CD8-positive, alpha-beta memory T cell (primary cell): ENCODE results near the gene FNDC3B. TPM values are rescaled to one million over a fixed set of nuclear protein-coding genes. Genes with fewer than 3 reads are reported as not detected.
A peak's percentile ranks its signal among the peaks of the same experiment; 100 is the strongest.

ENCODE experiments used
- CTCF ChIA-PET: fragments of 350-600 bp; sonication (Branson Sonifier 250); formaldehyde crosslinking; loops from one replicate; lab custom pipeline; 2021; ENCODE audit warnings: antibody characterized with exemption; lab: Charles Lee
- POLR2A ChIA-PET: fragments of 350-600 bp; sonication (Branson Sonifier 250); formaldehyde crosslinking; loops from one replicate; lab custom pipeline; 2021; ENCODE audit warnings: antibody characterized with exemption; lab: Charles Lee
- DNase-seq, 5 donors: peaks; one replicate each; pipeline versions ENCODE4 v3.0.0 to v3.0.0-alpha.2; 2020 to 2022; ENCODE audit warnings: mixed read lengths in 1 of 5
- H3K27ac ChIP-seq: one replicate; pipeline ENCODE4 v1.7.0; 2013; ENCODE audit warnings: low read depth, mild to moderate bottlenecking, low read length, moderate library complexity
- H3K27me3 ChIP-seq: 2 replicates; pipeline ENCODE4 v1.7.0; 2013; ENCODE audit warnings: low read length, mild to moderate bottlenecking; ENCODE audit not compliant: insufficient read depth, poor library complexity, severe bottlenecking
- H3K36me3 ChIP-seq: 2 replicates; pipeline ENCODE4 v1.7.0; 2013; ENCODE audit warnings: mild to moderate bottlenecking, low read length, moderate library complexity; ENCODE audit not compliant: insufficient read depth
- H3K4me1 ChIP-seq: 2 replicates; pipeline ENCODE4 v1.7.0; 2013; ENCODE audit warnings: mild to moderate bottlenecking, low read length, moderate library complexity; ENCODE audit not compliant: insufficient read depth
- H3K4me3 ChIP-seq: 2 replicates; pipeline ENCODE4 v1.7.0; 2013; ENCODE audit warnings: mild to moderate bottlenecking, low read length
- H3K9me3 ChIP-seq: 2 replicates; pipeline ENCODE4 v1.7.0; 2013; ENCODE audit warnings: mild to moderate bottlenecking, low read length
- H3K27ac Mint-ChIP-seq, 8 donors: one replicate each; pipeline ENCODE4 v1.8.0; 2020 to 2021; ENCODE audit warnings: mixed read lengths in 8 of 8, mild to moderate bottlenecking in 6 of 8, inconsistent platforms in 3 of 8, moderate library complexity in 3 of 8
- H3K27me3 Mint-ChIP-seq, 2 donors: one replicate each; pipeline ENCODE4 v1.8.0; 2020 to 2021; ENCODE audit warnings: mixed read lengths in 2 of 2, mild to moderate bottlenecking in 1 of 2, moderate library complexity in 1 of 2
- H3K36me3 Mint-ChIP-seq, 3 donors: one replicate each; pipeline ENCODE4 v1.8.0; 2020 to 2021; ENCODE audit warnings: mixed read lengths in 3 of 3, inconsistent platforms in 1 of 3, mild to moderate bottlenecking in 1 of 3
- H3K4me1 Mint-ChIP-seq, 3 donors: one replicate each; pipeline ENCODE4 v1.8.0; 2020 to 2021; ENCODE audit warnings: mixed read lengths in 3 of 3, inconsistent platforms in 1 of 3, mild to moderate bottlenecking in 1 of 3
- H3K4me3 Mint-ChIP-seq, 7 donors: one replicate each; pipeline ENCODE4 v1.8.0; 2020 to 2021; ENCODE audit warnings: mixed read lengths in 7 of 7, mild to moderate bottlenecking in 6 of 7, moderate library complexity in 4 of 7, inconsistent platforms in 2 of 7
- H3K9me3 Mint-ChIP-seq, 5 donors: one replicate each; pipeline ENCODE4 v1.8.0; 2020 to 2022; ENCODE audit warnings: mixed read lengths in 5 of 5, mild to moderate bottlenecking in 3 of 5, moderate library complexity in 2 of 5, inconsistent platforms in 1 of 5
- polyA plus RNA-seq: library from polyadenylated mRNA; unstranded; fragments of 300-500 nt; fragmentation: Illumina TruSeq; gene quantifications from one replicate; pipeline ENCODE4 v1.2.3, GENCODE V29; 2021
- total RNA-seq, 2 experiments: library from RNA; stranded (reverse); gene quantifications; one replicate each; pipeline ENCODE4 v1.2.3, GENCODE V29; 2021

The FNDC3B gene
- total and polyA plus RNA-seq, 3 experiments from 2014 or later: 8.7 to 18.6 (median 17.4) TPM

GRCh38 chr3:172275586-172275985, 236.2 kb downstream of the FNDC3B start:
- peaks cover 0 to 5% (median 0%) of the 10 kb centered on the region in 3 donors for H3K4me1 Mint-ChIP-seq
- peak overlapping the region in 3 of 8 donors; percentile 45 to 90 (median 46) for H3K27ac Mint-ChIP-seq
- no peaks in the 10 kb centered on the region for H3K27me3 Mint-ChIP-seq
- H3K27ac ChIP-seq: no peak overlapping the region
- no peaks in the 10 kb centered on the region for H3K36me3 ChIP-seq
- H3K27me3 ChIP-seq: no peaks in the 10 kb centered on the region
- no peak for DNase-seq
- H3K4me3 Mint-ChIP-seq: no peak overlapping the region
- ChIA-PET POLR2A (no interaction called here), CTCF (interaction anchor here (0.8 to 2.2 kb wide), 2 partner anchors 92 to 241 kb away, joined by 3 to 9 read pairs; no protein-coding TSS in a partner anchor)
- H3K36me3 Mint-ChIP-seq: peaks cover 0 to 10% (median 3%) of the 10 kb centered on the region in 3 donors
- no peaks in the 10 kb centered on the region for H3K9me3 ChIP-seq
- no peak overlapping the region for H3K4me3 ChIP-seq
- H3K4me1 ChIP-seq: no peaks in the 10 kb centered on the region
- no peaks in the 10 kb centered on the region for H3K9me3 Mint-ChIP-seq

DNA sequence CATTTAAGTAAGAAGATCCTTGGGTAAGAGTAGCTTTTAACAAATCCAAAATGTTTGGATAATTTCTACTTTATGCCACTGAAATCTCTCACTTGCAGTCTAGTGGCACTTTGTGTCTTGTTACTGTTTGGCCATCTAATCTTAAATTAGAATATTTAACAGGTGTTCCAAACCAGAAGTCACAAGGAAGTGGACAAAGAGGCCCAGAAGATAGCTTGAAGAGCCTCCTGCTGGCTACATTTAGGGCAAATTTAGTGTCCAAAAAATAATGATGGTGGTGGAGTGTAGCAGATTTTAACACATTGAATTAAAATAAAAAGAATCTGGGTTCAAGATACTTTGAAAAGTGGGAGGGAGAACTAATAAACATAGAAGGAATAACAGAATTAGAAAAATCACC, 236.7 kb downstream of the FNDC3B start:
- DNase-seq: no peak
- H3K4me1 Mint-ChIP-seq: peaks cover 0 to 5% (median 0%) of the 10 kb centered on the region in 3 donors
- H3K27me3 Mint-ChIP-seq: no peaks in the 10 kb centered on the region
- H3K4me1 ChIP-seq: no peaks in the 10 kb centered on the region
- H3K27ac ChIP-seq: no peak overlapping the region
- H3K27me3 ChIP-seq: no peaks in the 10 kb centered on the region
- H3K4me3 ChIP-seq: no peak overlapping the region
- H3K36me3 ChIP-seq: no peaks in the 10 kb centered on the region
- CTCF ChIA-PET: interaction anchor here (0.8 to 2.2 kb wide), 2 partner anchors 92 to 241 kb away, joined by 3 to 9 read pairs; no protein-coding TSS in a partner anchor
- no peak overlapping the region for H3K27ac Mint-ChIP-seq
- H3K36me3 Mint-ChIP-seq: peaks cover 0 to 10% (median 3%) of the 10 kb centered on the region in 3 donors
- H3K9me3 ChIP-seq: no peaks in the 10 kb centered on the region
- POLR2A ChIA-PET: no interaction called here
- H3K4me3 Mint-ChIP-seq: no peak overlapping the region
- H3K9me3 Mint-ChIP-seq: no peaks in the 10 kb centered on the region

GRCh38 chr3:172277151-172277652, 237.8 kb downstream of the FNDC3B start:
- no peak for DNase-seq
- H3K4me3 ChIP-seq: no peak overlapping the region
- no peaks in the 10 kb centered on the region for H3K4me1 ChIP-seq
- peaks cover 0 to 6% (median 3%) of the 10 kb centered on the region in 3 donors for H3K36me3 Mint-ChIP-seq
- H3K27me3 Mint-ChIP-seq: no peaks in the 10 kb centered on the region
- ChIA-PET POLR2A (no interaction called here), CTCF (no interaction called here)
- no peaks in the 10 kb centered on the region for H3K27me3 ChIP-seq
- H3K9me3 ChIP-seq: no peaks in the 10 kb centered on the region
- no peak overlapping the region for H3K4me3 Mint-ChIP-seq
- H3K27ac Mint-ChIP-seq: no peak overlapping the region
- H3K9me3 Mint-ChIP-seq: no peaks in the 10 kb centered on the region
- no peaks in the 10 kb centered on the region for H3K36me3 ChIP-seq
- peaks cover 0 to 5% (median 0%) of the 10 kb centered on the region in 3 donors for H3K4me1 Mint-ChIP-seq
- no peak overlapping the region for H3K27ac ChIP-seq

DNA sequence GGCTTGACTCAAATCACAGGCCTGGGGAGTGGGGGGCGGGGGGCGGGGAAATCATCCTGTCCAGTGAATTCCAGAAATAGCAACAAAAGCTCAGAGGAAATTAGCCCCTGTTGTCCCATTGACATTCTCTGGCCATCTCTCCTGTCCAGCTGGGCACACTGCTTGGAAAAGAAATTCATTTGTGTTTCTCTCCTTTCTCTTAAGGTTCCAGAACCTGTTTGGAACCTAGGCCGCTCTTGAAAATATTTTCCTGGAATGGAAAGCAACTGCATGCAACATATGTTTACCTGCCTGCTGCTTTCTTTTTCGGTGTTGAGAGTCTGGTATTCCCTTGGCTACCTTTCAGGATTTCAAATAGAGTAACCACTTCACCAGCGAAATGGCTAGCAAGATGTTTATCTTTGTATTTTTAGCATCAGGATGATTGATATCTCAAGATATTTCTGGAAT, 239.8 kb downstream of the FNDC3B start:
- POLR2A ChIA-PET: no interaction called here
- H3K36me3 Mint-ChIP-seq: peaks cover 0 to 9% (median 4%) of the 10 kb centered on the region in 3 donors
- H3K36me3 ChIP-seq: no peaks in the 10 kb centered on the region
- no peaks in the 10 kb centered on the region for H3K9me3 ChIP-seq
- H3K4me1 Mint-ChIP-seq: peaks cover 0 to 5% (median 0%) of the 10 kb centered on the region in 3 donors
- CTCF ChIA-PET: no interaction called here
- H3K27ac Mint-ChIP-seq: no peak overlapping the region
- no peak overlapping the region for H3K4me3 Mint-ChIP-seq
- DNase-seq: no peak
- no peak overlapping the region for H3K27ac ChIP-seq
- H3K4me1 ChIP-seq: no peaks in the 10 kb centered on the region
- H3K27me3 Mint-ChIP-seq: no peaks in the 10 kb centered on the region
- H3K4me3 ChIP-seq: no peak overlapping the region
- H3K27me3 ChIP-seq: no peaks in the 10 kb centered on the region
- no peaks in the 10 kb centered on the region for H3K9me3 Mint-ChIP-seq

- Mint-ChIP-seq H3K4me3 (no peak overlapping the region), H3K36me3 (peaks cover 0 to 4% (median 4%) of the 10 kb centered on the region in 3 donors)
- POLR2A ChIA-PET: no interaction called here
Measured at GRCh38 chr3:172279974-172280373, 240.6 kb downstream of the FNDC3B start.

GRCh38 chr3:172280406-172281051, 241.2 kb downstream of the FNDC3B start:
- ChIA-PET CTCF (no interaction called here), POLR2A (no interaction called here)
- H3K27me3 ChIP-seq: no peaks in the 10 kb centered on the region

More at GRCh38 chr3:172279974-172280373, 240.6 kb downstream of the FNDC3B start:
- H3K9me3 ChIP-seq: no peaks in the 10 kb centered on the region
- DNase-seq: no peak
- no peak overlapping the region for H3K27ac ChIP-seq
- no peaks in the 10 kb centered on the region for H3K27me3 ChIP-seq
- no peaks in the 10 kb centered on the region for H3K9me3 Mint-ChIP-seq
- H3K27me3 Mint-ChIP-seq: no peaks in the 10 kb centered on the region
- CTCF ChIA-PET: no interaction called here
- H3K4me1 Mint-ChIP-seq: peaks cover 0 to 5% (median 0%) of the 10 kb centered on the region in 3 donors
- no peak overlapping the region for H3K4me3 ChIP-seq
- H3K27ac Mint-ChIP-seq: no peak overlapping the region
- no peaks in the 10 kb centered on the region for H3K36me3 ChIP-seq
- no peaks in the 10 kb centered on the region for H3K4me1 ChIP-seq

GRCh38 chr3:172281884-172282283, 242.5 kb downstream of the FNDC3B start:
- H3K27ac Mint-ChIP-seq: no peak overlapping the region
- H3K9me3 ChIP-seq: no peaks in the 10 kb centered on the region
- no peak overlapping the region for H3K27ac ChIP-seq
- H3K36me3 ChIP-seq: peaks cover 4% of the 10 kb centered on the region
- CTCF ChIA-PET: interaction anchor here (0.8 kb wide), 1 partner anchor 32 kb away, joined by 3 read pairs; no protein-coding TSS in a partner anchor
- POLR2A ChIA-PET: no interaction called here
- DNase-seq: no peak
- no peaks in the 10 kb centered on the region for H3K4me1 ChIP-seq
- H3K27me3 ChIP-seq: no peaks in the 10 kb centered on the region
- H3K4me1 Mint-ChIP-seq: no peaks in the 10 kb centered on the region
- H3K27me3 Mint-ChIP-seq: no peaks in the 10 kb centered on the region
- H3K4me3 ChIP-seq: no peak overlapping the region
- H3K36me3 Mint-ChIP-seq: peaks cover 5 to 9% (median 8%) of the 10 kb centered on the region in 3 donors
- no peak overlapping the region for H3K4me3 Mint-ChIP-seq
- no peaks in the 10 kb centered on the region for H3K9me3 Mint-ChIP-seq

More at GRCh38 chr3:172280406-172281051, 241.2 kb downstream of the FNDC3B start:
- H3K27ac Mint-ChIP-seq: no peak overlapping the region
- Histone ChIP-seq H3K9me3 (no peaks in the 10 kb centered on the region), H3K36me3 (no peaks in the 10 kb centered on the region), H3K4me3 (no peak overlapping the region), H3K4me1 (no peaks in the 10 kb centered on the region), H3K27ac (no peak overlapping the region)
- no peak for DNase-seq
- H3K4me3 Mint-ChIP-seq: no peak overlapping the region
- H3K9me3 Mint-ChIP-seq: no peaks in the 10 kb centered on the region
- peaks cover 0 to 4% (median 3%) of the 10 kb centered on the region in 3 donors for H3K36me3 Mint-ChIP-seq
- peaks cover 0 to 5% (median 0%) of the 10 kb centered on the region in 3 donors for H3K4me1 Mint-ChIP-seq
- H3K27me3 Mint-ChIP-seq: no peaks in the 10 kb centered on the region

- no peak overlapping the region for H3K4me3 Mint-ChIP-seq
- DNase-seq: no peak
- no peak overlapping the region for H3K4me3 ChIP-seq
- H3K9me3 Mint-ChIP-seq: no peaks in the 10 kb centered on the region
- H3K36me3 Mint-ChIP-seq: peaks cover 5 to 17% (median 12%) of the 10 kb centered on the region in 3 donors
- no peak overlapping the region for H3K27ac Mint-ChIP-seq
- H3K27ac ChIP-seq: no peak overlapping the region
- POLR2A ChIA-PET: no interaction called here
- peaks cover 4 to 6% (median 6%) of the 10 kb centered on the region in 3 donors for H3K4me1 Mint-ChIP-seq
- peaks cover 6% of the 10 kb centered on the region for H3K36me3 ChIP-seq
- H3K4me1 ChIP-seq: no peaks in the 10 kb centered on the region
- no peaks in the 10 kb centered on the region for H3K9me3 ChIP-seq
- no peaks in the 10 kb centered on the region for H3K27me3 ChIP-seq
- CTCF ChIA-PET: no interaction called here
- H3K27me3 Mint-ChIP-seq: no peaks in the 10 kb centered on the region
Measured at GRCh38 chr3:172282850-172283249, 243.5 kb downstream of the FNDC3B start.
